Fibroblast of lung (primary cell): ENCODE measurements around the gene NCKIPSD.

ENCODE experiments used
- EZH2 ChIP-seq: IDR thresholded peaks from 2 replicates; pipeline ENCODE4 v1.5.1; 2012; ENCODE audit warnings: low read length, control low read depth, mild to moderate bottlenecking; ENCODE audit errors: missing control alignments
- TF ChIP-seq, protein P1 (sequence below), 2 donors: IDR thresholded peaks in 1 of 2; conservative IDR thresholded peaks in 1 of 2; 1 replicate in 1 of 2; 2 replicates in 1 of 2; pipeline ENCODE4 v1.5.1; 2011 to 2012; ENCODE audit warnings: low read length in 2 of 2, control low read depth in 1 of 2, inconsistent platforms in 1 of 2, low read depth in 1 of 2, mild to moderate bottlenecking in 1 of 2

DNA sequence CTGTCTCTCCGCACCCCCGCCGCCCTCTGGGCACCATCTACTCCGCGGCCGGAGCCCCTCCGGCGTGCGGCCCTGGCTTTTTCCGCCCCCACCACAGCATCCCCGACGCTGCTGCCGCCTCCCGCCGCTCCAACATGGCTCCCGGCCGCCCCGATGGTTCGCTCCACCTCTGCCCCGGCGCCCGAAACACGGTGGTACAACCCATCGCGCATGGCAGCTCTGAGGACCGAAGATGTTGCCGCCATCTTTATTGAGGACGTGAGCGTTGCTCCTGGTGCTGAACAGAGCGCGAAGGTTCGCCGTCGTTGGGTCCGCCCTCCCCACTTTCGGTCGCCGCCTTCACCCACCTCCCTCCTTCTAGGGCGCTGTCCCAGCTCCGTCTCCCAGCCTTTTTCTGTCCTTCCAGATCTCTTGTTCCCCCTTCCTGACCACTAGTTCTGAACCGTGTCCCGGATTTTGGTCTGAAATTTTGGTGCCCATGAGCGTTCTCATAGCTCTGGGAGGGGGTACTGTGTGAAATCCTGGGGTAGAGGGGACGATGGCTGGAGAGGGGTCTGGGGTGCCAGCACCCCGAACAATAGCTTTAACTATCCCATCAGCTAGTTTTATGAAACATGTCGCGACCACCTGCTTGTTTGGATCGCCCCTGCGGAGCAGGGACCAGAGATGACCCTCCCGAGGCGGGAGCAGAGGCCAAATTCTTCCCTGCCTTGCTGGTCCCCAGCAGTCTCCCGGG, 22.8 kb downstream of the NCKIPSD start, which contains the start of gene CELSR3:
- TF ChIP-seq, protein P1, sequence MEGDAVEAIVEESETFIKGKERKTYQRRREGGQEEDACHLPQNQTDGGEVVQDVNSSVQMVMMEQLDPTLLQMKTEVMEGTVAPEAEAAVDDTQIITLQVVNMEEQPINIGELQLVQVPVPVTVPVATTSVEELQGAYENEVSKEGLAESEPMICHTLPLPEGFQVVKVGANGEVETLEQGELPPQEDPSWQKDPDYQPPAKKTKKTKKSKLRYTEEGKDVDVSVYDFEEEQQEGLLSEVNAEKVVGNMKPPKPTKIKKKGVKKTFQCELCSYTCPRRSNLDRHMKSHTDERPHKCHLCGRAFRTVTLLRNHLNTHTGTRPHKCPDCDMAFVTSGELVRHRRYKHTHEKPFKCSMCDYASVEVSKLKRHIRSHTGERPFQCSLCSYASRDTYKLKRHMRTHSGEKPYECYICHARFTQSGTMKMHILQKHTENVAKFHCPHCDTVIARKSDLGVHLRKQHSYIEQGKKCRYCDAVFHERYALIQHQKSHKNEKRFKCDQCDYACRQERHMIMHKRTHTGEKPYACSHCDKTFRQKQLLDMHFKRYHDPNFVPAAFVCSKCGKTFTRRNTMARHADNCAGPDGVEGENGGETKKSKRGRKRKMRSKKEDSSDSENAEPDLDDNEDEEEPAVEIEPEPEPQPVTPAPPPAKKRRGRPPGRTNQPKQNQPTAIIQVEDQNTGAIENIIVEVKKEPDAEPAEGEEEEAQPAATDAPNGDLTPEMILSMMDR (conservative IDR thresholded peaks at IDR 0.05 in 1 of 2, IDR thresholded peaks at IDR 0.05 in 1 of 2; ENCODE audit: low read depth in 1 of 2, low read length in 2 of 2) = no peak
- peak; percentile 42 for TF ChIP-seq EZH2
